Measurements from ENCODE around the gene KCMF1.

GRCh38 chr2:85049236-85049635 lies 78.3 kb downstream of the KCMF1 start:
- TF ChIP-seq CTCF (IDR thresholded peaks at IDR 0.05; ENCODE audit: insufficient read depth, low read length, poor library complexity, severe bottlenecking) (no peak), EZH2phosphoT487 (conservative IDR thresholded peaks at IDR 0.05; ENCODE audit: low read length) (no peak)
